ENCODE results near the gene NDUFAF3. TPM values are rescaled to one million over a fixed set of nuclear protein-coding genes. Genes with fewer than 3 reads are reported as not detected.

The NDUFAF3 gene
- total RNA-seq, 1 experiment from 2014 or later, result 36.8 TPM

- no peak overlapping the region for H3K4me3 Mint-ChIP-seq
Measured at GRCh38 chr3:49057268-49057667, 35.3 kb downstream of the NDUFAF3 start.

GRCh38 chr3:49058011-49058410, 36.1 kb downstream of the NDUFAF3 start:
- CTCF ChIA-PET, result interaction anchor here (0.7 to 0.9 kb wide), 2 partner anchors 70 to 507 kb away, joined by 3 read pairs; no protein-coding TSS in a partner anchor
- Mint-ChIP-seq H3K27ac (no peak overlapping the region), H3K36me3 (peaks cover 47% of the 10 kb centered on the region), H3K4me3 (no peak overlapping the region), H3K9me3 (no peaks in the 10 kb centered on the region), H3K4me1 (no peaks in the 10 kb centered on the region), H3K27me3 (ENCODE audit: low read depth) (no peaks in the 10 kb centered on the region)
- no peak for DNase-seq (ENCODE audit: low spot score)
- POLR2A ChIA-PET, result no interaction called here
- ATAC-seq, result no peak
- TF ChIP-seq MLX (CRISPR knock-in tag; IDR thresholded peaks at IDR 0.05) (no peak), SOX15 (CRISPR knock-in tag; IDR thresholded peaks at IDR 0.05) (no peak), PRDM15 (CRISPR knock-in tag; IDR thresholded peaks at IDR 0.05) (no peak), ZNF232 (CRISPR knock-in tag; IDR thresholded peaks at IDR 0.05) (no peak), SP1 (CRISPR knock-in tag; conservative IDR thresholded peaks at IDR 0.05) (no peak), ATF3 (CRISPR knock-in tag; conservative IDR thresholded peaks at IDR 0.05) (no peak), CREM (CRISPR knock-in tag; IDR thresholded peaks at IDR 0.05) (no peak), KAT7 (CRISPR knock-in tag; IDR thresholded peaks at IDR 0.05; ENCODE audit: borderline replicate concordance) (no peak), ZSCAN18 (CRISPR knock-in tag; IDR thresholded peaks at IDR 0.05) (no peak), SMAD4 (CRISPR knock-in tag; IDR thresholded peaks at IDR 0.05) (no peak), AR (CRISPR knock-in tag; IDR thresholded peaks at IDR 0.05) (no peak), RELA (CRISPR knock-in tag; IDR thresholded peaks at IDR 0.05; ENCODE audit: borderline replicate concordance) (no peak)

More at GRCh38 chr3:49057268-49057667, 35.3 kb downstream of the NDUFAF3 start:
- no peaks in the 10 kb centered on the region for H3K4me1 Mint-ChIP-seq
- ChIA-PET POLR2A (no interaction called here), CTCF (no interaction called here)
- H3K27ac Mint-ChIP-seq, result no peak overlapping the region
- DNase-seq (ENCODE audit: low spot score), result no peak
- no peak for ATAC-seq
- H3K36me3 Mint-ChIP-seq, result peaks cover 51% of the 10 kb centered on the region
- TF ChIP-seq NFE2L1 (CRISPR knock-in tag; IDR thresholded peaks at IDR 0.05), result no peak
- no peak for TF ChIP-seq ATF2 (CRISPR knock-in tag; IDR thresholded peaks at IDR 0.05; ENCODE audit: borderline replicate concordance, low read depth)
- TF ChIP-seq TEAD1 (CRISPR knock-in tag; IDR thresholded peaks at IDR 0.05), result no peak
- TF ChIP-seq PRDM15 (CRISPR knock-in tag; IDR thresholded peaks at IDR 0.05), result no peak
- no peak for TF ChIP-seq SMAD4 (CRISPR knock-in tag; IDR thresholded peaks at IDR 0.05)
- no peaks in the 10 kb centered on the region for H3K9me3 Mint-ChIP-seq
- H3K27me3 Mint-ChIP-seq (ENCODE audit: low read depth), result no peaks in the 10 kb centered on the region
